GM23338 (cell line): ENCODE results near the gene KIFC3.

Experiments
- CREB1 ChIP-seq: fragments of 250-450 bp; sonication (Bioruptor Pico); IDR thresholded peaks from 2 replicates; pipeline ENCODE4 v1.5.0; 2020; ENCODE audit warnings: low read depth, mild to moderate bottlenecking, moderate library complexity
- CTCF ChIP-seq, 2 experiments: fragments of 200-600 bp in 1 of 2; sonication (generic) in 1 of 2; conservative IDR thresholded peaks; 2 replicates each; pipeline versions ENCODE4 v1.5.1 to v1.6.1; 2016 to 2017; ENCODE audit warnings: antibody characterized with exemption in 2 of 2, low read depth in 2 of 2, mild to moderate bottlenecking in 2 of 2, moderate library complexity in 1 of 2
- ETS1 ChIP-seq: IDR thresholded peaks from 2 replicates; pipeline ENCODE4 v1.6.1; 2016; ENCODE audit warnings: antibody characterized with exemption
- EZH2 ChIP-seq: fragments of 200-600 bp; sonication (generic); IDR thresholded peaks from one replicate; pipeline ENCODE4 v1.8.0; 2017; ENCODE audit warnings: antibody characterized with exemption, mild to moderate bottlenecking, low read depth; ENCODE audit not compliant: unreplicated experiment
- EZH2phosphoT487 ChIP-seq: fragments of 200-600 bp; sonication (generic); IDR thresholded peaks from one replicate; pipeline ENCODE4 v1.8.1; 2018; ENCODE audit warnings: antibody characterized with exemption; ENCODE audit not compliant: unreplicated experiment
- JUNB ChIP-seq: IDR thresholded peaks from one replicate; pipeline ENCODE4 v1.6.1; 2016; ENCODE audit warnings: antibody characterized with exemption; ENCODE audit not compliant: unreplicated experiment
- NANOG ChIP-seq: IDR thresholded peaks from 2 replicates; pipeline ENCODE4 v1.6.1; 2016; ENCODE audit warnings: antibody characterized with exemption, borderline replicate concordance
- POLR2AphosphoS5 ChIP-seq: IDR thresholded peaks from 2 replicates; pipeline ENCODE4 v1.6.1; 2016; ENCODE audit warnings: antibody characterized with exemption, low read depth
- REST ChIP-seq: IDR thresholded peaks from one replicate; pipeline ENCODE4 v1.6.1; 2018; ENCODE audit warnings: antibody characterized with exemption; ENCODE audit not compliant: unreplicated experiment
- STAT1 ChIP-seq: IDR thresholded peaks from one replicate; pipeline ENCODE4 v1.6.1; 2016; ENCODE audit warnings: antibody characterized with exemption; ENCODE audit not compliant: unreplicated experiment
- ZNF114 ChIP-seq: fragments of 250-450 bp; sonication (Bioruptor Pico); IDR thresholded peaks from 2 replicates; pipeline ENCODE4 v1.5.0; 2020; ENCODE audit warnings: mild to moderate bottlenecking, moderate library complexity
- ZNF331 ChIP-seq: fragments of 250-450 bp; sonication (Bioruptor Pico); IDR thresholded peaks from 2 replicates; pipeline ENCODE4 v1.5.0; 2020; ENCODE audit warnings: low read depth, mild to moderate bottlenecking, moderate library complexity
- ZNF462 ChIP-seq: fragments of 250-450 bp; sonication (Bioruptor Pico); IDR thresholded peaks from 2 replicates; pipeline ENCODE4 v1.5.0; 2020; ENCODE audit warnings: mild to moderate bottlenecking, moderate library complexity

GRCh38 chr16:57748596-57748995 lies 53.7 kb downstream of the KIFC3 start:
- no peak for TF ChIP-seq CTCF (conservative IDR thresholded peaks at IDR 0.05; ENCODE audit: low read depth in 2 of 2)
- no peak for TF ChIP-seq EZH2
- TF ChIP-seq POLR2AphosphoS5, result no peak
- TF ChIP-seq ZNF462, result no peak
- no peak for TF ChIP-seq JUNB
- no peak for TF ChIP-seq CREB1 (CRISPR knock-in tag)
- no peak for TF ChIP-seq REST
- no peak for TF ChIP-seq EZH2phosphoT487
- TF ChIP-seq NANOG, result no peak
- no peak for TF ChIP-seq ZNF114 (CRISPR knock-in tag)
- TF ChIP-seq ZNF331 (CRISPR knock-in tag), result no peak
- no peak for TF ChIP-seq ETS1
- TF ChIP-seq STAT1, result no peak
